RWPE2 (cell line): Measurements from ENCODE around the gene S100A9.

Experiments used
- ATAC-seq: fragments of 200-7000 bp; cut with Tn5 transposase; 3 replicates; pipeline ENCODE4 v1.9.1; 2021; ENCODE audit warnings: low read depth
- DNase-seq: peaks from one replicate; pipeline ENCODE4 v3.0.0-alpha.2; 2020; ENCODE audit warnings: low spot score
- H3K27ac ChIP-seq: fragments of 450-650 bp; 2 replicates; pipeline ENCODE4 v1.5.1; 2017; ENCODE audit warnings: mild to moderate bottlenecking; ENCODE audit not compliant: poor library complexity, severe bottlenecking
- H3K27me3 ChIP-seq: fragments of 250-450 bp; sonication (Bioruptor Pico); 2 replicates; pipeline ENCODE4 v1.5.1; 2021; ENCODE audit warnings: mild to moderate bottlenecking, moderate library complexity; ENCODE audit not compliant: insufficient read depth, poor library complexity, severe bottlenecking
- H3K36me3 ChIP-seq: fragments of 250-450 bp; sonication (Bioruptor Pico); 2 replicates; pipeline ENCODE4 v1.5.1; 2020; ENCODE audit warnings: low read depth, mild to moderate bottlenecking, moderate library complexity
- H3K4me1 ChIP-seq: fragments of 250-450 bp; sonication (Bioruptor Pico); 2 replicates; pipeline ENCODE4 v1.5.1; 2021; ENCODE audit warnings: mild to moderate bottlenecking, moderate library complexity; ENCODE audit not compliant: insufficient read depth, poor library complexity, severe bottlenecking
- H3K4me3 ChIP-seq: fragments of 250-450 bp; sonication (Bioruptor Pico); 2 replicates; pipeline ENCODE4 v1.5.1; 2021; ENCODE audit warnings: mild to moderate bottlenecking, moderate library complexity; ENCODE audit not compliant: severe bottlenecking
- H3K9me3 ChIP-seq: fragments of 250-450 bp; sonication (Bioruptor Pico); 2 replicates; pipeline ENCODE4 v1.5.1; 2021; ENCODE audit warnings: mild to moderate bottlenecking, moderate library complexity; ENCODE audit not compliant: severe bottlenecking
- TF ChIP-seq, protein P1 (sequence below): fragments of 450-650 bp; IDR thresholded peaks from one replicate; pipeline ENCODE4 v1.5.1; 2017; ENCODE audit warnings: mild to moderate bottlenecking, moderate library complexity; ENCODE audit not compliant: poor library complexity, severe bottlenecking

Gene S100A9

DNA sequence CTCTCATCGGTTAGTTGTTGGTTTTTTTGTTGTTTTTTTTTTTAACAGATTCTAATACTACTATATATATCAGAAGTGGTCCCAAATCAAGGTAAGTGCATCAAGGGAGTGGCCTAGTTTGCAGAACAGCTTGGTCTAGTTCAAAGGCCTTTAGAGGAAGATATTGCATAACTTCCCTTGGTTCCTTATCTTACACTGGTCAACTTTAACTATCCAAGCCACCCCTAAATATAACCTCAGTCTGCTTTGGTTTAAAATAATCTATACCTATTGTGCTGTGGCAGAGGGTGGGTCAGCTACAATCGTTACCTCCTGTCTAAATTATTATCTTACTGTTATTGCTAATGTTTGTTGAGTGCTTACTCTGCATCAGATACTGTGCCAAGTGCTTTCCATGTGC is 10.8 kb downstream of the S100A9 start:
- Histone ChIP-seq H3K36me3 (no peaks in the 10 kb centered on the region), H3K27ac (no peak overlapping the region), H3K4me3 (no peak overlapping the region), H3K27me3 (no peaks in the 10 kb centered on the region), H3K9me3 (no peaks in the 10 kb centered on the region), H3K4me1 (peaks cover 16% of the 10 kb centered on the region)
- TF ChIP-seq, protein P1, sequence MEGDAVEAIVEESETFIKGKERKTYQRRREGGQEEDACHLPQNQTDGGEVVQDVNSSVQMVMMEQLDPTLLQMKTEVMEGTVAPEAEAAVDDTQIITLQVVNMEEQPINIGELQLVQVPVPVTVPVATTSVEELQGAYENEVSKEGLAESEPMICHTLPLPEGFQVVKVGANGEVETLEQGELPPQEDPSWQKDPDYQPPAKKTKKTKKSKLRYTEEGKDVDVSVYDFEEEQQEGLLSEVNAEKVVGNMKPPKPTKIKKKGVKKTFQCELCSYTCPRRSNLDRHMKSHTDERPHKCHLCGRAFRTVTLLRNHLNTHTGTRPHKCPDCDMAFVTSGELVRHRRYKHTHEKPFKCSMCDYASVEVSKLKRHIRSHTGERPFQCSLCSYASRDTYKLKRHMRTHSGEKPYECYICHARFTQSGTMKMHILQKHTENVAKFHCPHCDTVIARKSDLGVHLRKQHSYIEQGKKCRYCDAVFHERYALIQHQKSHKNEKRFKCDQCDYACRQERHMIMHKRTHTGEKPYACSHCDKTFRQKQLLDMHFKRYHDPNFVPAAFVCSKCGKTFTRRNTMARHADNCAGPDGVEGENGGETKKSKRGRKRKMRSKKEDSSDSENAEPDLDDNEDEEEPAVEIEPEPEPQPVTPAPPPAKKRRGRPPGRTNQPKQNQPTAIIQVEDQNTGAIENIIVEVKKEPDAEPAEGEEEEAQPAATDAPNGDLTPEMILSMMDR, result no peak
- ATAC-seq (no peak), DNase-seq (no peak)

DNA sequence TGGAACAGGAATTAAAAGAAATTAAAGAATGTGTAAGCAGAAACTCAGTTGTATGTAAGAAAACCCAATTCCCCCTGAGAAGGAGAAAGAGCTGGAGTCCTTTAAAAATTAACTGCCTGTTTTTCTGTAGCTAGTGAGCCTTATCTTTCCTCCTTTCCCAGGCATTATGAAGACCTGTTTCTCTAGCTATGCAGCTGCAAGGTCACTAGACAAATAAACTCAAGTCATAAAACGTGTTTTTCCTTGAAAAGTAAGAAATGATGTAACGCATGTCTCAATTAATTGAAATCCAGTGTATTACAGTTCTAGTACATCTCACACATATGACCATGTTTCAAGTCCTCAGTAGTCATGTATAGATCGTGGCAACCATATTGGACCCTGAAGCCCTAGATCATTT is 12.5 kb downstream of the S100A9 start:
- TF ChIP-seq, protein P1, result no peak
- H3K27me3 ChIP-seq, result no peaks in the 10 kb centered on the region
- no peaks in the 10 kb centered on the region for H3K36me3 ChIP-seq
- H3K4me1 ChIP-seq, result peaks cover 8% of the 10 kb centered on the region
- ATAC-seq (no peak), DNase-seq (no peak)
- H3K27ac ChIP-seq, result no peak overlapping the region
- H3K9me3 ChIP-seq, result no peaks in the 10 kb centered on the region
- no peak overlapping the region for H3K4me3 ChIP-seq

DNA sequence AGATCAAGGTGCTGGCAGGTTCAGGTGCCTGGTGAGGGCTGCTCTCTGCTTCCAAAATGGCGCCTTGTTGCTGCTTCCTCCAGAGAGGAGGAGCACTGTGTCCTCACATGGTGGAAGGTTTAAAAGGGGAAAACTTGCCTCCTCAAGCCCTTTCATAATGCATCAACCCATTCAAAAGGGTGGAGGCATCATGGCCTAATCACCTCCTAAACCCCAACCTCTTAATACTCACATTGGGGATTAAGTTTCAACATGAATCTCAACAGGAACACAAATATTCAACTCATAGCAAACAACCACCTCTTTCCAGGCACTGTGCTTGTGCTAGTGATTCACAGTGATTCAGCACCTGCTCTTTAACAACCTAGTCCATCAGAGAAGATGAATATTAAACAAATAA is 13.6 kb downstream of the S100A9 start:
- Histone ChIP-seq H3K9me3 (no peaks in the 10 kb centered on the region), H3K27ac (no peak overlapping the region), H3K4me3 (no peak overlapping the region), H3K27me3 (no peaks in the 10 kb centered on the region), H3K36me3 (no peaks in the 10 kb centered on the region), H3K4me1 (peaks cover 11% of the 10 kb centered on the region)
- TF ChIP-seq, protein P1, result no peak
- ATAC-seq (peak; percentile 22; the same call in 1 of the 3 replicates), DNase-seq (no peak)

- no peak for DNase-seq
- no peaks in the 10 kb centered on the region for H3K27me3 ChIP-seq
- no peak for ATAC-seq
- TF ChIP-seq, protein P1, result no peak
- no peak overlapping the region for H3K27ac ChIP-seq
- H3K36me3 ChIP-seq, result no peaks in the 10 kb centered on the region
- H3K4me1 ChIP-seq, result peaks cover 13% of the 10 kb centered on the region
- H3K9me3 ChIP-seq, result no peaks in the 10 kb centered on the region
- no peak overlapping the region for H3K4me3 ChIP-seq
Measured at GRCh38 chr1:153372571-153372970, 14.9 kb downstream of the S100A9 start.

- no peak for ATAC-seq
- DNase-seq, result no peak
- Histone ChIP-seq H3K4me3 (no peak overlapping the region), H3K9me3 (no peaks in the 10 kb centered on the region), H3K4me1 (peaks cover 13% of the 10 kb centered on the region), H3K27ac (no peak overlapping the region), H3K27me3 (no peaks in the 10 kb centered on the region), H3K36me3 (no peaks in the 10 kb centered on the region)
- TF ChIP-seq, protein P1, result no peak
Measured at GRCh38 chr1:153374071-153374470, 16.4 kb downstream of the S100A9 start.
